Myocyte (in vitro differentiated cells): ENCODE results near the gene RAB18. TPM values are rescaled to one million over a fixed set of nuclear protein-coding genes. Genes with fewer than 3 reads are reported as not detected.
A peak's percentile ranks its signal among the peaks of the same experiment; 100 is the strongest.
"Not testable (repeated sequence)": the region's sequence is repeated elsewhere in the genome, so short reads cannot be mapped to it uniquely, and the experiment has no call there.

ENCODE experiments used
- DNase-seq: peaks from one replicate; pipeline ENCODE4 v3.0.0-alpha.2; 2012; ENCODE audit warnings: low read depth
- polyA plus RNA-seq: library from polyadenylated mRNA; unstranded; fragments of >200 nt; gene quantifications from one replicate; pipeline ENCODE4 v1.2.1, GENCODE V29; 2012; ENCODE audit warnings: missing spikeins
- total RNA-seq: library from RNA; depleted of rRNA; stranded (reverse); fragments of >200 nt; gene quantifications from 2 replicates; pipeline ENCODE4 v1.2.3, GENCODE V29; 2014

Gene RAB18
- total RNA-seq, result 40.4 and 65.7 TPM in 2 replicates
- 91.7 TPM for polyA plus RNA-seq

- DNase-seq, result peak; percentile 100
Measured at GRCh38 chr10:27504007-27504807, at the start of gene RAB18. TSS of gene RAB18 (plus strand) at chr10:27504304. CDS start at chr10:27504370, 66 bp downstream.

GRCh38 chr10:27454837-27455236 lies 49.3 kb upstream of the RAB18 start:
- DNase-seq, result no peak

GRCh38 chr10:27457261-27457945 lies 46.7 kb upstream of the RAB18 start:
- DNase-seq, result no peak

- DNase-seq, result no peak
Measured at GRCh38 chr10:27457966-27458365, 46.1 kb upstream of the RAB18 start.

- no peak for DNase-seq
Measured at GRCh38 chr10:27461312-27461711, 42.8 kb upstream of the RAB18 start.

- no peak for DNase-seq
Measured at GRCh38 chr10:27463961-27464360, 40.1 kb upstream of the RAB18 start.

GRCh38 chr10:27464993-27465392 lies 39.1 kb upstream of the RAB18 start:
- no peak for DNase-seq

- DNase-seq, result not testable (repeated sequence)
Measured at GRCh38 chr10:27465596-27465995, 38.5 kb upstream of the RAB18 start.

GRCh38 chr10:27470885-27471284 lies 33.2 kb upstream of the RAB18 start:
- DNase-seq, result no peak

- DNase-seq, result no peak
Measured at GRCh38 chr10:27474741-27475140, 29.4 kb upstream of the RAB18 start.

GRCh38 chr10:27479016-27479415 lies 25.1 kb upstream of the RAB18 start:
- no peak for DNase-seq

GRCh38 chr10:27481486-27481885 lies 22.6 kb upstream of the RAB18 start:
- no peak for DNase-seq

- DNase-seq, result peak; percentile 17
Measured at GRCh38 chr10:27482984-27483956, 20.8 kb upstream of the RAB18 start.

- DNase-seq, result no peak
Measured at GRCh38 chr10:27485368-27485767, 18.7 kb upstream of the RAB18 start.

GRCh38 chr10:27485986-27486385 lies 18.1 kb upstream of the RAB18 start:
- DNase-seq, result no peak

GRCh38 chr10:27490807-27491206 lies 13.3 kb upstream of the RAB18 start:
- DNase-seq, result no peak

- DNase-seq, result no peak
Measured at GRCh38 chr10:27494116-27494805, 9.8 kb upstream of the RAB18 start.

- no peak for DNase-seq
Measured at GRCh38 chr10:27496137-27496536, 8.0 kb upstream of the RAB18 start.

GRCh38 chr10:27500096-27500495 lies 4.0 kb upstream of the RAB18 start:
- no peak for DNase-seq

- DNase-seq, result no peak
Measured at GRCh38 chr10:27500886-27501285, 3.2 kb upstream of the RAB18 start.

GRCh38 chr10:27503498-27504006 lies 552 bp upstream of the RAB18 start:
- DNase-seq, result no peak
